GM23248 (cell line): ENCODE data around the gene USP46.

Source experiments
- EZH2 ChIP-seq: fragments of 200-600 bp; sonication (generic); IDR thresholded peaks from 2 replicates; pipeline ENCODE4 v1.6.1; 2018; ENCODE audit warnings: antibody characterized with exemption, mild to moderate bottlenecking; ENCODE audit not compliant: insufficient read depth, poor library complexity, severe bottlenecking
- EZH2phosphoT487 ChIP-seq: fragments of 200-600 bp; sonication (generic); IDR thresholded peaks from 2 replicates; pipeline ENCODE4 v1.6.1; 2018; ENCODE audit warnings: antibody characterized with exemption, moderate library complexity, mild to moderate bottlenecking, low read depth; ENCODE audit not compliant: insufficient read depth

DNA sequence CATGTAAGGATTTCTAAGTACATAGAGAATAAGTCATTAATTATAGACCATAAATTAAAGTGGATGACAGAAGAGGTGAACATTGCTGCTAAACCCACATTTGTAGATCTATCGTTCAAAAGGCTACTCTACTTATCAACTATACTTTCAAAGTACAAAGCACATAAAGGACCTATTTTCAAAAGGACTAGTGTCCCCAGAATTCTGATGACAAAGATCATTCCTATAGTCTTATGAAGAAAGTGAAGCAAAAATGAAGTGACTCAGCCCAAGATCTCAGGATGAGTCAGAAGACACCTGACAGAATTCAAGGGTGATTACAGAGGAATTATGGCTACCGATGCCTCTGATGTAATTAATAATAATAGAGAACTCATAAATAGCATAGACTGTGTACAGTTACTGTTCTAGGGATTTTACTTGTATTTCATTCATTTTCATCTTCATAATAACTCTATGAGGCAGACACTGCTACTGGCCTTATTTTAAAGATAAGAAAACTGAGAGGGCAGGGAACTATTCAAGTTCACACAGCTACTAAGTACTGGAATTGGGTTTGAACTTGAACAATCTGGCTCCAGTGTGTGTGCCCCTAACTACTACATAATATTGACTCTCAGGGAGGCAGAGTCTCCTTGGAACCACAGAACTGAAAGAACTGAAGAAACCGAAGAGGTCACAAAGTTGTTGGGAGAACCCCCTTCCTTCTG lies 17.1 kb downstream of the USP46 start:
- no peak for TF ChIP-seq EZH2
- TF ChIP-seq EZH2phosphoT487, result no peak
